ENCODE data around the gene SEC11A.
"Not testable (repeated sequence)": the region's sequence is repeated elsewhere in the genome, so short reads cannot be mapped to it uniquely, and the experiment has no call there.

SEC11A gene

DNA sequence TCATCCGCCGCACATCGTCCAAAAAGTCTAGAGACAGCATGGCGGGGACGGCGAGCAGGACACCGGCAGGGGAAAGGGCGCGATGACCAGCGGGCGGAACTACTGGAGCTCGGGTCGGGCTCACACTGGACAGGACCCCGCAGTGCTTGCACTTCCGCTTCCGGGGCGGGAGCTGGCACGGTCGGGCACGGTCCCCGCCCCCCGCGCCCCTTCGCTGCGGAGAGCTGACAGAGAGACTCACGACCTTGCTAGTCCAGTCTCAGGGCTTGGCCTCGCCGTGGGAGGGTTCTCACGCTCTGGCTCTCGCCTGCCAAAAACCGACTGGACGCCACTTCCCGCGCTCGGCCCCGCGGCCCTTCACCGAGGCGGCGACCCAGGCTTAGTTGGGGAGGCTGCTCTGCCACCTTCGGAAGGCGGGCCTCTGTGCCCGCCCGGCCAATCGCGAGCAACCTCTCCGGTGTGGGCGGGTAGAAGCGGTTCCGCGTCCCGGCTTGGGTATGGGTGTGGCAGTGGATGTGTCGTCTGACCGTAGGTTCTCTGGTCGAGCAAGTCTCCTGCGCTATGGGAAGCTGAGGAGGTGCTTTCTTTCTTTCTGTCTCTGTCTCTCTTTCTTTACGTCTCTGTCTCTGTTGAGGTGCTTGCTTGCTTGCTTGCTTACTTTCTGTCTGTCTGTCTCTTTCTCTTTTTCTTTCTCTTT, at the start of gene SEC11A:
TSS of gene SEC11A (minus strand) at position 104 of the 697 bp plus-strand sequence. CDS start at position 40, 64 bp downstream.
- Histone ChIP-seq H3K27me3 (ENCODE audit: control insufficient read depth, insufficient read depth, low read length) (no peaks in the 10 kb centered on the region), H3K9ac (ENCODE audit: low read depth, low read length) (peak within 1 kb of the TSS; percentile 73), H3K4me3 (ENCODE audit: low read depth, low read length) (peak within 1 kb of the TSS; percentile 49), H3K36me3 (ENCODE audit: control insufficient read depth, insufficient read depth, low read length) (peaks cover under 1% of the 10 kb centered on the region), H3K4me1 (ENCODE audit: control insufficient read depth, insufficient read depth, low read length) (peaks cover 3% of the 10 kb centered on the region), H3K9me3 (ENCODE audit: control insufficient read depth, insufficient read depth, low read length) (no peaks in the 10 kb centered on the region)

- Histone ChIP-seq H3K9me3 (ENCODE audit: control insufficient read depth, insufficient read depth, low read length) (no peaks in the 10 kb centered on the region), H3K4me1 (ENCODE audit: control insufficient read depth, insufficient read depth, low read length) (no peaks in the 10 kb centered on the region), H3K36me3 (ENCODE audit: control insufficient read depth, insufficient read depth, low read length) (peaks cover 4% of the 10 kb centered on the region), H3K27me3 (ENCODE audit: control insufficient read depth, insufficient read depth, low read length) (no peaks in the 10 kb centered on the region), H3K4me3 (ENCODE audit: low read depth, low read length) (no peak overlapping the region), H3K9ac (ENCODE audit: low read depth, low read length) (no peak overlapping the region)
Observed at GRCh38 chr15:84765675-84766074, 49.7 kb upstream of the SEC11A start.

- Histone ChIP-seq H3K4me3 (ENCODE audit: low read depth, low read length) (no peak overlapping the region), H3K36me3 (ENCODE audit: control insufficient read depth, insufficient read depth, low read length) (peaks cover 4% of the 10 kb centered on the region), H3K9me3 (ENCODE audit: control insufficient read depth, insufficient read depth, low read length) (no peaks in the 10 kb centered on the region), H3K9ac (ENCODE audit: low read depth, low read length) (no peak overlapping the region), H3K4me1 (ENCODE audit: control insufficient read depth, insufficient read depth, low read length) (no peaks in the 10 kb centered on the region), H3K27me3 (ENCODE audit: control insufficient read depth, insufficient read depth, low read length) (no peaks in the 10 kb centered on the region)
Observed at GRCh38 chr15:84764989-84765388, 49.0 kb upstream of the SEC11A start.

GRCh38 chr15:84764585-84764984, 48.6 kb upstream of the SEC11A start:
- no peak overlapping the region for H3K9ac ChIP-seq (ENCODE audit: low read depth, low read length)

GRCh38 chr15:84762840-84763572, 47.1 kb upstream of the SEC11A start:
- Histone ChIP-seq H3K4me1 (ENCODE audit: control insufficient read depth, insufficient read depth, low read length) (no peaks in the 10 kb centered on the region), H3K9ac (ENCODE audit: low read depth, low read length) (no peak overlapping the region), H3K9me3 (ENCODE audit: control insufficient read depth, insufficient read depth, low read length) (no peaks in the 10 kb centered on the region), H3K27me3 (ENCODE audit: control insufficient read depth, insufficient read depth, low read length) (no peaks in the 10 kb centered on the region), H3K36me3 (ENCODE audit: control insufficient read depth, insufficient read depth, low read length) (no peaks in the 10 kb centered on the region), H3K4me3 (ENCODE audit: low read depth, low read length) (no peak overlapping the region)

More at GRCh38 chr15:84764585-84764984, 48.6 kb upstream of the SEC11A start:
- H3K4me1 ChIP-seq (ENCODE audit: control insufficient read depth, insufficient read depth, low read length): no peaks in the 10 kb centered on the region
- H3K9me3 ChIP-seq (ENCODE audit: control insufficient read depth, insufficient read depth, low read length): no peaks in the 10 kb centered on the region
- no peaks in the 10 kb centered on the region for H3K27me3 ChIP-seq (ENCODE audit: control insufficient read depth, insufficient read depth, low read length)
- H3K4me3 ChIP-seq (ENCODE audit: low read depth, low read length): no peak overlapping the region
- H3K36me3 ChIP-seq (ENCODE audit: control insufficient read depth, insufficient read depth, low read length): peaks cover 4% of the 10 kb centered on the region

DNA sequence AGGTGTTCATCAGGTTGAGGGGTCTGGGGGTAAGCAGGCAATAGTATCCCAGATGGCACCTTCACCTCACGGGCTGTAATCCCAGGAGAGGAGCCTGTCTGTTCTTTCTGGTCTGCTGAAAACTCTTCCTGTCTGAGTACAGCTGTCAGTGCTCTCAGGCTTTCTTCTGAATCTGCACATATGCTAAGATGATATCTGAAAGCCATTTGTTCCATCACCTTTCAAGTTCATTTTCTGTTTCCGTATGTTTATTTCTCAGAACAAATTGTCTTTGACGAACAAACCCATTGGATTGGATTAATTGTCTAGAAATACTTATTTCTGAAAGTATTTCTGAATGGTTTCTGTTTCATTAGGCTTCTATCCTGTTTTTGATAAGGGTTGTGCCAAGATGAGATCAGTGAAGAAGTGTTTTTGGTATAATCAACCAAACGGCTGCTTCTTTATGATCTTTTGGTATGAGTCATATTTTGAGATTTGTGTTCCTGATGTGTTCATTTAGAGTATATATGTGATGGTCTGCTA, 45.7 kb upstream of the SEC11A start:
- no peaks in the 10 kb centered on the region for H3K4me1 ChIP-seq (ENCODE audit: control insufficient read depth, insufficient read depth, low read length)
- H3K9me3 ChIP-seq (ENCODE audit: control insufficient read depth, insufficient read depth, low read length): no peaks in the 10 kb centered on the region
- no peak overlapping the region for H3K9ac ChIP-seq (ENCODE audit: low read depth, low read length)
- H3K4me3 ChIP-seq (ENCODE audit: low read depth, low read length): no peak overlapping the region
- H3K27me3 ChIP-seq (ENCODE audit: control insufficient read depth, insufficient read depth, low read length): no peaks in the 10 kb centered on the region
- no peaks in the 10 kb centered on the region for H3K36me3 ChIP-seq (ENCODE audit: control insufficient read depth, insufficient read depth, low read length)

DNA sequence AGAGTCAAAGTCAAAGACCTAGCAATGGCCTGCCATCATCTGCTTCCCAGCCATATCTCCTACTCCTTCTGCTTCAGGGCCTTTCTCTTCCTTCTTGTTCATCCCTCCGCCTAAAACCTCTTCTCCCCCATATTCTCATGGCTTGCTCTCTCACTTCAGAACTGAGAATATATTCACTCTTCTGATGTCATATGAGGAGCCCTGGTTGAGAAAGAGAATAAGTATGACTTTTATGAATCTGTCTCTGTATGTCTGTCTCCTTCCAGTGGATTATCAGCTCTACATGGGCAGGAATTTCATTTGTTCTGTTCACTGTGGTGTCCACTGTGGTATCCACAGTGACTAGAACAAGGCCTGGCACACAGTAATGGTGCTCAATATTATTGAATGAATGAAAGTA, 44.3 kb upstream of the SEC11A start:
- Histone ChIP-seq H3K27me3 (ENCODE audit: control insufficient read depth, insufficient read depth, low read length) (no peaks in the 10 kb centered on the region), H3K36me3 (ENCODE audit: control insufficient read depth, insufficient read depth, low read length) (no peaks in the 10 kb centered on the region), H3K9me3 (ENCODE audit: control insufficient read depth, insufficient read depth, low read length) (no peaks in the 10 kb centered on the region), H3K4me3 (ENCODE audit: low read depth, low read length) (no peak overlapping the region), H3K4me1 (ENCODE audit: control insufficient read depth, insufficient read depth, low read length) (no peaks in the 10 kb centered on the region), H3K9ac (ENCODE audit: low read depth, low read length) (no peak overlapping the region)

DNA sequence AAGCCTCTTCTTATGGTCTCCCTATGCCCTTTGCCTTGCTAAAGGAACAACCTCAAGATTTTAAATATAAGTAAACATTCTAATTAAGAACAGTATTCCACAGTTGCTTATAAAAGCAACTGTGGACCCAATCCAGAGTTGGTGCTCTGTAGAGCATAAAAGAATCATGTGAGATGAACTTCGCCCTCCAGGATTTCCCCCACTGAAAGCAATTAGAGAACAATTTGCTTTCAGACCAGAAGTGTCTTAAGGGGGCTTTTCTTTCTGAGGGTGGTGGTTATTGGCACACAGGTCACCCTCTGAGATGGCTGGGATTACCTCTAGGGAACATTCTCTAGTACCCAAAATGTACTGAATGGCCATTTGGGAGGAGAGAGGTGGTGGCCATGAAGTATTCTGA, 43.1 kb upstream of the SEC11A start:
- no peak overlapping the region for H3K4me3 ChIP-seq (ENCODE audit: low read depth, low read length)
- no peaks in the 10 kb centered on the region for H3K9me3 ChIP-seq (ENCODE audit: control insufficient read depth, insufficient read depth, low read length)
- H3K9ac ChIP-seq (ENCODE audit: low read depth, low read length): no peak overlapping the region
- H3K36me3 ChIP-seq (ENCODE audit: control insufficient read depth, insufficient read depth, low read length): no peaks in the 10 kb centered on the region
- H3K4me1 ChIP-seq (ENCODE audit: control insufficient read depth, insufficient read depth, low read length): no peaks in the 10 kb centered on the region
- H3K27me3 ChIP-seq (ENCODE audit: control insufficient read depth, insufficient read depth, low read length): no peaks in the 10 kb centered on the region

- H3K9me3 ChIP-seq (ENCODE audit: control insufficient read depth, insufficient read depth, low read length): no peaks in the 10 kb centered on the region
- H3K4me1 ChIP-seq (ENCODE audit: control insufficient read depth, insufficient read depth, low read length): peaks cover 3% of the 10 kb centered on the region
- H3K36me3 ChIP-seq (ENCODE audit: control insufficient read depth, insufficient read depth, low read length): no peaks in the 10 kb centered on the region
- no peak overlapping the region for H3K9ac ChIP-seq (ENCODE audit: low read depth, low read length)
- no peaks in the 10 kb centered on the region for H3K27me3 ChIP-seq (ENCODE audit: control insufficient read depth, insufficient read depth, low read length)
- H3K4me3 ChIP-seq (ENCODE audit: low read depth, low read length): no peak overlapping the region
Observed at GRCh38 chr15:84755736-84756527, 40.0 kb upstream of the SEC11A start.

- not testable (repeated sequence) for H3K9ac ChIP-seq (ENCODE audit: low read depth, low read length); H3K27me3 ChIP-seq (ENCODE audit: control insufficient read depth, insufficient read depth, low read length); H3K36me3 ChIP-seq (ENCODE audit: control insufficient read depth, insufficient read depth, low read length); H3K9me3 ChIP-seq (ENCODE audit: control insufficient read depth, insufficient read depth, low read length); H3K4me3 ChIP-seq (ENCODE audit: low read depth, low read length); H3K4me1 ChIP-seq (ENCODE audit: control insufficient read depth, insufficient read depth, low read length)
Observed at GRCh38 chr15:84754889-84755288, 39.0 kb upstream of the SEC11A start.

DNA sequence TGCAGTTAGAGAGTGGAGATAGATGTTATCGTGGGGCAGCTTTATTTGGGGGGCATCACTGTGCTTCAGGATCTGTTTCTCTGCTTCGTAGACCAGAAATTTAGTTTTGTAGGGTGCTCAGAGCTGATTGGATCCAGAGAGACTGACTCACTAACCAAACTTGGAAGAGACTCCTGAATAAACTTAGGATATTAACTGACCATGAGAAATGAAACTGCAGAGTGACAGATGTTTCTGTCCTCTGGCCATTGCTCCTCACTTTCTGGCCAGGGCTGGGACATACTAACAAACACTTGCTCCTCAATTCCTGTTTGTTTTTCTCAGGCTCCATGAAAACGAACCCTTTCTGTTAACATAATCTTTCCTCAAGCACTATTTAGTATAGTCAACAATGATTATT, 36.8 kb upstream of the SEC11A start:
- H3K9me3 ChIP-seq (ENCODE audit: control insufficient read depth, insufficient read depth, low read length): no peaks in the 10 kb centered on the region
- no peak overlapping the region for H3K4me3 ChIP-seq (ENCODE audit: low read depth, low read length)
- H3K36me3 ChIP-seq (ENCODE audit: control insufficient read depth, insufficient read depth, low read length): no peaks in the 10 kb centered on the region
- H3K9ac ChIP-seq (ENCODE audit: low read depth, low read length): no peak overlapping the region
- no peaks in the 10 kb centered on the region for H3K27me3 ChIP-seq (ENCODE audit: control insufficient read depth, insufficient read depth, low read length)
- H3K4me1 ChIP-seq (ENCODE audit: control insufficient read depth, insufficient read depth, low read length): peaks cover 3% of the 10 kb centered on the region

All from iPS-15b (cell line).